OCI-LY3 (cell line): Measurements from ENCODE around the gene RABGAP1.

Experiments
- H2AFZ ChIP-seq: fragments of 200-600, 300-600 bp; shearing (Covaris generic); 2 replicates; pipeline ENCODE4 v1.6.0; 2014; ENCODE audit warnings: antibody characterized with exemption, low read depth, low read length
- H3K27ac ChIP-seq: fragments of 200-600, 300-600 bp; sonication (generic); 2 replicates; pipeline ENCODE4 v1.5.1; 2014; ENCODE audit warnings: mild to moderate bottlenecking, low read length, moderate library complexity, mixed read lengths
- H3K27me3 ChIP-seq: fragments of 200-600, 300-600 bp; sonication (generic); 2 replicates; pipeline ENCODE4 v1.6.1; 2014; ENCODE audit warnings: low read depth, low read length, mixed read lengths
- H3K36me3 ChIP-seq: fragments of 200-600, 300-600 bp; sonication (generic); replicated peaks from 2 replicates; pipeline ENCODE3; 2014; ENCODE audit warnings: low read depth, low read length, mixed read lengths
- H3K4me1 ChIP-seq: fragments of 300-600, 200-600 bp; sonication (generic); 2 replicates; pipeline ENCODE4 v1.6.1; 2014; ENCODE audit warnings: low read length, mixed read lengths
- H3K4me2 ChIP-seq: fragments of 200-600, 300-600 bp; sonication (generic); 2 replicates; pipeline ENCODE4 v1.6.1; 2014; ENCODE audit warnings: low read length, mixed read lengths
- H3K4me3 ChIP-seq: fragments of 300-600, 200-600 bp; sonication (generic); 2 replicates; pipeline ENCODE4 v1.5.1; 2014; ENCODE audit warnings: antibody characterized with exemption, mild to moderate bottlenecking, low read length, moderate library complexity
- H3K79me2 ChIP-seq: fragments of 300-600, 200-600 bp; shearing (Covaris generic); 2 replicates; pipeline ENCODE4 v1.6.1; 2014; ENCODE audit warnings: mild to moderate bottlenecking, low read length, mixed read lengths
- H3K9ac ChIP-seq: fragments of 300-600, 200-600 bp; shearing (Covaris generic); 2 replicates; pipeline ENCODE4 v1.6.0; 2014; ENCODE audit warnings: mild to moderate bottlenecking, low read length, moderate library complexity
- H3K9me3 ChIP-seq: fragments of 200-600, 300-600 bp; shearing (Covaris generic); 2 replicates; pipeline ENCODE4 v1.6.1; 2014; ENCODE audit warnings: low read length, mixed read lengths; ENCODE audit not compliant: insufficient read depth
- H4K20me1 ChIP-seq: fragments of 200-600, 300-600 bp; sonication (generic); 2 replicates; pipeline ENCODE4 v1.6.1; 2016; ENCODE audit warnings: low read length, mixed read lengths; ENCODE audit not compliant: insufficient read depth
- CTCF ChIP-seq: fragments of 200-600, 300-600 bp; sonication (generic); IDR thresholded peaks from 2 replicates; pipeline ENCODE4 v1.5.1; 2014; ENCODE audit warnings: antibody characterized with exemption, low read length, low read depth
- EZH2phosphoT487 ChIP-seq: fragments of 200-600 bp; shearing (Covaris generic); IDR thresholded peaks from 2 replicates; pipeline ENCODE4 v1.6.1; 2018; ENCODE audit warnings: antibody characterized with exemption, mixed run types, low read depth

RABGAP1 gene

GRCh38 chr9:123111427-123112014, 170.7 kb downstream of the RABGAP1 start:
- Histone ChIP-seq H4K20me1 (no peaks in the 10 kb centered on the region; the same call in 1 of the 2 replicates), H3K4me2 (no peak overlapping the region), H2AFZ (no peak overlapping the region), H3K4me3 (no peak overlapping the region), H3K4me1 (no peaks in the 10 kb centered on the region), H3K27ac (no peak overlapping the region), H3K27me3 (no peaks in the 10 kb centered on the region), H3K9ac (no peak overlapping the region), H3K79me2 (no peaks in the 10 kb centered on the region), H3K9me3 (no peaks in the 10 kb centered on the region), H3K36me3 (peaks cover 14% of the 10 kb centered on the region)
- no peak for TF ChIP-seq CTCF
- TF ChIP-seq EZH2phosphoT487 = no peak

GRCh38 chr9:123112015-123112975, 171.5 kb downstream of the RABGAP1 start:
- peaks cover 11% of the 10 kb centered on the region for H3K36me3 ChIP-seq
- no peak overlapping the region for H3K9ac ChIP-seq

GRCh38 chr9:123113185-123113584, 172.4 kb downstream of the RABGAP1 start:
- Histone ChIP-seq H3K79me2 (no peaks in the 10 kb centered on the region), H3K4me3 (no peak overlapping the region), H3K4me2 (no peak overlapping the region), H3K27ac (no peak overlapping the region), H4K20me1 (no peaks in the 10 kb centered on the region; the same call in 1 of the 2 replicates), H3K36me3 (peaks cover 9% of the 10 kb centered on the region), H3K9me3 (no peaks in the 10 kb centered on the region), H3K9ac (no peak overlapping the region), H3K4me1 (no peaks in the 10 kb centered on the region), H2AFZ (no peak overlapping the region), H3K27me3 (no peaks in the 10 kb centered on the region)
- TF ChIP-seq EZH2phosphoT487 (no peak), CTCF (no peak)

More at GRCh38 chr9:123112015-123112975, 171.5 kb downstream of the RABGAP1 start:
- H3K4me2 ChIP-seq = no peak overlapping the region
- H3K4me3 ChIP-seq = no peak overlapping the region
- no peak for TF ChIP-seq EZH2phosphoT487
- TF ChIP-seq CTCF = no peak
- no peaks in the 10 kb centered on the region for H3K79me2 ChIP-seq
- no peak overlapping the region for H3K27ac ChIP-seq
- no peaks in the 10 kb centered on the region for H3K9me3 ChIP-seq
- no peak overlapping the region for H2AFZ ChIP-seq
- no peaks in the 10 kb centered on the region for H3K4me1 ChIP-seq
- H3K27me3 ChIP-seq = no peaks in the 10 kb centered on the region
- H4K20me1 ChIP-seq = no peaks in the 10 kb centered on the region; the same call in 1 of the 2 replicates

- no peaks in the 10 kb centered on the region for H3K27me3 ChIP-seq
- TF ChIP-seq EZH2phosphoT487 (no peak), CTCF (no peak)
- H3K36me3 ChIP-seq = peaks cover under 1% of the 10 kb centered on the region
These were observed 174.5 kb downstream of the RABGAP1 start for GRCh38 chr9:123115146-123115913.

More at GRCh38 chr9:123115146-123115913, 174.5 kb downstream of the RABGAP1 start:
- no peak overlapping the region for H2AFZ ChIP-seq
- no peak overlapping the region for H3K4me2 ChIP-seq
- no peaks in the 10 kb centered on the region for H3K9me3 ChIP-seq
- H3K4me3 ChIP-seq = no peak overlapping the region
- no peaks in the 10 kb centered on the region for H3K79me2 ChIP-seq
- no peak overlapping the region for H3K9ac ChIP-seq
- no peaks in the 10 kb centered on the region for H3K4me1 ChIP-seq
- no peak overlapping the region for H3K27ac ChIP-seq
- H4K20me1 ChIP-seq = no peaks in the 10 kb centered on the region; the same call in 1 of the 2 replicates
